ENCODE results near the gene MANBA.

GRCh38 chr4:102799816-102800215, 39.0 kb upstream of the MANBA start:
- TF ChIP-seq CTCF (IDR thresholded peaks at IDR 0.05) (no peak), POLR2A (IDR thresholded peaks at IDR 0.05) (no peak)

Data from adrenal gland (tissue), 5 donors.